ENCODE results near the gene GNG2.

GRCh38 chr14:51873221-51873893 is 12.9 kb downstream of the GNG2 start:
- no peak for TF ChIP-seq POLR2A (IDR thresholded peaks at IDR 0.05)
- TF ChIP-seq CTCF (IDR thresholded peaks at IDR 0.05), result no peak

Measured in uterus (tissue), 2 donors.